ENCODE measurements around the gene IL21.
"Not testable (repeated sequence)": the region's sequence is repeated elsewhere in the genome, so short reads cannot be mapped to it uniquely, and the experiment has no call there.

The IL21 gene
- 0.35 to 0.54 (median 0.49) reads per million in 4 experiments for total RNA-seq

- DNase-seq: no peak
These were observed at the start of gene IL21 for GRCh38 chr4:122621016-122621507. TSS of gene IL21 (minus strand) at chr4:122621066. CDS start at chr4:122621011, 55 bp downstream.

- no peak for DNase-seq
These were observed 49.3 kb upstream of the IL21 start for GRCh38 chr4:122669911-122670738.

GRCh38 chr4:122668241-122668640, 47.4 kb upstream of the IL21 start:
- no peak for DNase-seq

DNA sequence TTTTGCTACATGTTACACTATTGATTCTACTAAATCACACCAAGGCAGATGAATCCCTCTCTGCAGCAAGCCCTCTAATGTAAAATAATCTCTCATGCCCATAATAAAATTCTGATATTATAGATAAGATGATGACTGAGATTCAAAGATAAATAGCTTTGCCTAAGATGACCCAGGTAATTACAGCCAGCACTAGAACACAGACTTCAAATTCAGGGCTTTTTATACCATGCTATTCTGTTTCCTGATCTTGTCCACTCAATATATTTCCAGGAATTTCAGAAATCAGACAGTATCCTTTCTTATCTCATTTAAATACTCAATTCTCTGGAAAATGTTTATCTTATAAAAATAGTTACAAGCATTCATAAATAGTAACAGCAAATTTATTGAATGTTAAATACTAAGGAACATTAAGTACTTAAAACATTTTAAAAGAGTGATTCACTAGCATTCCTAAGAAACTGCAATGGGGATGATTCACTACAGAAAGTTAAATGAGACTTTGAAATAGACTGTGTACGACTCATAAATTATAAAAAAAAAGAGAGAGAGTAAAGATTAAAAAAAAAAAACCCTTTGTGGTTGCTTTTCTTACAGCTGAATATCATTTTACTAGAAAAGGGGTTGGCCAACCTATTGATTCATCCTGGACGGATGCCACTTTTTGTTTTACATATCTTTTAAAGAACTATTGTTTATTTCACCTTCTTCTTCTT, 45.8 kb upstream of the IL21 start:
- no peak for DNase-seq

GRCh38 chr4:122665161-122665929, 44.5 kb upstream of the IL21 start:
- DNase-seq: no peak

GRCh38 chr4:122663814-122664610, 43.1 kb upstream of the IL21 start:
- DNase-seq: no peak

DNA sequence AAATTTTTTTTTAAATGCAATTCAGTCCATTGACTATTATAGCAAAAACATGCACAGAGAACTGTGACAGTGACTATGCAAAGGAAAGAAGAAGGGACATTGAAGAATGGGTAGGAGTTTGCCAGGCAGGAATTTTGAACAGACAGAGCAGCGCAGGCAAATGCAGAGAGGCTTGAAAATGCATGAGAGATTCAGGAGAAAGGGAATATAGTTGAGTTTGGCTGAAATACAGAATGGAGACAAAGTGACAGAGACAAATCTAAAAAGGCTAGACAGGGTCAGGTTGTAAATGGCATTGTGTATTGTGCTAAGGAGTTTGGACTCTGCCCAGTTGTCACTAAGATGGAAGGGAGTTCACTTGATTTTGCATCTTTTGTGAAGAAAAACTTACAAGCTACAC, 42.4 kb upstream of the IL21 start:
- no peak for DNase-seq

GRCh38 chr4:122662701-122663100, 41.8 kb upstream of the IL21 start:
- no peak for DNase-seq

DNA sequence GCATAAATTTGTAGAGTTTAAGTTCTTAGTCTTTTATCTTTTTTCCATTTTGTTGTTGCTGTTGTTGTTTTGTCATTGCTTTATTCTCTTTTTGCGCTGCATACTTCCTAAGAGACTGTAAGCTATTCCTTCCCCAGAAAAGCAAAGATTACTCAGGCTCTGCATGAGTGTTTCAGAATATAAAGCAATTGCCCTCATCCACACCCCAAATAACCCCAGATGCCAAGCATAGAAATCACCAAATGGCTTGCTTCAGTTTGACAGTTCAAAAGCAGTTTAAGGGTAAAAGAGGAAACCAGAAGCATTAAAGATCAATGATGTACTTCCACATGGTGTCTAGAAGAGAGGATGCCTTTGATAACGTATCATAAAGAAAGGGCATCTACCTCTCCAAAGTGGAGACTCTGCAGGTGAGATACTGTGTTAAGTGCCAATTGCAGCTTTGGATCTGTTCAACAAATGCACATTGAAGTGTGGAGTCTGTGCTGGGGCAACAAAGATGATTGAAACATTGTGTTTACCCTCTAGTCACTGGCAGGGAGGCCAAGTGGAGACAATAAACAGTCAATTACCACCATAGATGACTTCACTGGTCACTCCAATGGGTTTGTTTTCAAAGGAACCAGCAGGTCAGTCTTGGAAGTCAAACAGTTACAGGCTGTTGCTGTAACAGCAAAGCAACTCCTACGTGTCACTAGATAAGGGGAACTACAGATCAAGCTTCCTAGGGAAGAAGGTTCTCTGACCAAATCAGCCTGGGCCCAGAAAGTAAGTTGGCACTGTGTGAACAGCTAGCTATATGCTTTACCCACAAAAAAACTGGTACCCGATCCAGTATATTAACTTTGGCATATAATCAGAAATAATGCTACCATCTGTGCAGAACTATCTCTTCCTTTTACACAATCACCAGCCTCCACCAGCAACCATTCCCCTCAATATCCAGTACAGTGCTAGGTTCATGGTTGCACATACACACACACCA, 40.6 kb upstream of the IL21 start:
- DNase-seq: no peak

GRCh38 chr4:122658818-122659295, 38.0 kb upstream of the IL21 start:
- DNase-seq: no peak

DNA sequence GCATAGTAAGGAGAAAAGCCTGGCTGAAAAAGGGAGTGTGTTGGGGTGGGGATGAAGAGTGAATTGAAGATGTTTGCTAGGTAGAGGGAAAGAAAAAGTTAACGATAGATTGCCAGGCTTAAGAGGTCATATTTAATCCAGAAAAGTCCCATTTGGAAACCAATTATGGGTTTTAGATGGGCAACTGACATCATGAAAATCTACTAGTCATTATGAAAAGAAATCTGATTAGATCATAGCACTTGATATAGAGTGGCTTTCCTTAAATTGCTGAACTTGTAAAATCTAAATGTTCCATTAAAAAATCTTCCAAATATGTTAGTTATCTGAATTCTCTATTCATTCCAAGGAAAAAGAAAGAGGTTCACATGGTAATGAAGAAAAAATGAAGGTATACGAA, 37.5 kb upstream of the IL21 start:
- DNase-seq: no peak

- DNase-seq: no peak
These were observed 36.7 kb upstream of the IL21 start for GRCh38 chr4:122657553-122657952.

GRCh38 chr4:122656583-122656982, 35.7 kb upstream of the IL21 start:
- not testable (repeated sequence) for DNase-seq

DNA sequence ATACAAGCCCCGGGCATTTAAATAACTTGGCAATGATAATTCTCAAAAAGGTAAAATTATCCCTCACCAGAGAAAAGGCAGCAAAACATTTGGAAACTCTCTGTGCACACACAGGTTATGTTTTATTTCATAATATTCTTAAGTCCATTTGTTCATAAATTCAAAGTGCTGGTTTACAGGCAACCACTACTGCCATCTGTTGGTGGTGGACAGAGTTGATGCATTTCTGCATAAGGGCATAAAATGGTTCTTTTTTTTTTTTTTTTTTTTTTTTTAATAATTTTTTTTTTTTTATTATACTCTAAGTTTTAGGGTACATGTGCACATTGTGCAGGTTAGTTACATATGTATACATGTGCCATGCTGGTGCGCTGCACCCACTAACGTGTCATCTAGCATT, 31.5 kb upstream of the IL21 start:
- no peak for DNase-seq

DNA sequence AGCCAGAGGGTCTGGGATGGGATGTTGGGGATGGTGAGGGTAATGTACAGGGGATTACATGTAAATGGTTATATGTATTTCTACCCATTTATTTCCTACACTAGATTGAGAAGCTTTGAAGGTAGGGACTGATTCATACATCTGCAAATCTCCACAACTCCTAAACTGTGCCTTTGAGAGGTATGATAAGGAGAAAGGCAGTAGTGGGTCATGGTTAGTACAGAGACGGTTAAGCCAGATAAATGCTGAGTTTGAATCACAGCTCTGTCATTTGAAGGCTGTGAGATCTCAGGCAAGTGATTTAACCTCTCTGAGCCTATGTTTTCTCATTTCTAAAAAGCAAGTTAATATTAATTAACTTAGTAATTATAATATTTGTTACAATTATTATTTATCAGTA, 29.3 kb upstream of the IL21 start:
- DNase-seq: no peak

DNA sequence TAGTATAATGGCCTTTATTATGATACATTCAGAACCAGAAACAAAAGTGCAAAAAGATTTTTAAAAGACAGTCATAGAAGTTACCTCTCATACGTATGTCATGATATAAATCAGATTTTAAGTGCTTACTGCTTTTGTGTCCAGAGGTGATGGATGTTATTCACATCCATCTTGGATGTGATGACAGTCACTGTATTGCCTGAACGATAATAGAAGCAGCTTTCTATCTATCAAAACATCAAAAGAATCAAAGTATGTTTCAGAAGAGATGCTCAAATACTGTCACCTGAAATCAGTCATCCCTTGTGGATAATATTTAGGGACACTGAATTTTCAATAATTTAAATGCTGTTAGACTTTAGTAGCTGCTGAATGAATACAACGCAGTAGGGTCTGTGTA, 26.8 kb upstream of the IL21 start:
- no peak for DNase-seq

DNA sequence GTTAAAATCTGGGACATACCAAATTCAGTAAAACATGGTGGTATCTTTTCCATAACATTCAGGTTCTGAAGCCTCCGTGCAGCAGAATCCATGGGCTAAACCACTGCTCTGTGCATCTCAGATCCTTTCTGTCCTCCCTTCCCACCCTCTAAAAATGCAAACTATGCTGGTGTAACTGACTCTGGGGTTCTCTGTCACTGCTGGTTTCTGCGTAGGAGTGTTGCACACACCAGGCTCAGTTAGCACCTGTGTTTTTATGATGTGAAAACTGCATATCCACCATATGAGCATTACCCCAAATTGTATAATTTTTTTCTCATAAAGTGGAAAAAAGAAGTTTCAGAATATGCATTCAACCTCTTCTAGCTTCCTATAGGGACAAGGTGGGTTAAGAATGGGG, 22.4 kb upstream of the IL21 start:
- no peak for DNase-seq

- DNase-seq: no peak
These were observed 18.3 kb upstream of the IL21 start for GRCh38 chr4:122639181-122639580.

GRCh38 chr4:122636697-122637096, 15.8 kb upstream of the IL21 start:
- no peak for DNase-seq

DNA sequence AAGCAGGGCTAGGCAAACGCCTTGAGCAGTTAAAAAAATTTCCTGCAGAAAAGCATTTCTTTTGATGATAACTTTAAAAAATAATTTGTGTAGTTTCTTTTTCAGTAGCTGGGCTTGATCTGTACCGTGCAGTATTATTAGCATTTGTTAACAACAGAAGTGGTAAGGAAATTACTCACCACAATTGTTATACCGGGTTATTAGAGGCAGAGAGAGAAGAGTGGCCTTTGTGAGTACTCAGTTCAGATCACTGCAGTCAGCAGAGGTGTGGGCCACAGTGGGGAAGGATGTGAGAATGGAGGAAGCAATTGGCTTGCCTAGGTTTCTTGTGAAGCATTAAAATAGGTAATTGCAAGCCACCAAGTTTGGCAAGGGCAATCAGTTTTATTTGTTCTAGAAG, 14.3 kb upstream of the IL21 start:
- no peak for DNase-seq

DNA sequence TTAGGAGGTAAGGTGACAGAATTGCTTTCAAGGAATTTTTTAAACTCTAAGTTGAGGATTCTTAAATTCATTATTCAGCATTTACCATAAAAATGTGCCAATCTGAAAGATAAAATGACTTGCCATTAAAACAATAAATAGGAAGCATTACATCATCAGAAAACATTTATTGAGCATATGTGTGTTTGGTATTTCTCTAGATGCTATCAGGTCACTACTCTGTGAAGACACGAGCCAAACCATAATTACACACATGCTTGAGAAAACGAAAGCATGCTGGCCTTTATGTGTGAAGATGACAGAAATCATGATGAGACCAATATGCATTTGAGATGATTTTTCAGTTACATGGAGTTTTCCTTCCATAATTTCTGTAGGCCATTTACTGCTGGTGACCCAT, 12.3 kb upstream of the IL21 start:
- DNase-seq: no peak

Measured in effector CD8-positive, alpha-beta T cell (primary cell).